GM12878 (cell line): ENCODE results near the gene LZIC. TPM values are rescaled to one million over a fixed set of nuclear protein-coding genes. Genes with fewer than 3 reads are reported as not detected.
A peak's percentile ranks its signal among the peaks of the same experiment; 100 is the strongest.

ENCODE experiments used
- ATAC-seq: fragments of 200-7000 bp; cut with Tn5 transposase; 3 replicates; pipeline ENCODE4 v1.9.1; 2020; ENCODE audit warnings: mild to moderate bottlenecking, moderate library complexity
- BruUV-seq: library from RNA; stranded (reverse); fragments of 400-500 nt; replicated peaks from 2 replicates; lab custom pipeline; 2021; lab: Mats Ljungman, UMichigan
- CTCF ChIA-PET: fragments of 300-600 bp; sonication (Branson Sonifier 250); formaldehyde crosslinking; extraction: SDS; loops from one replicate; lab custom pipeline; 2021; ENCODE audit warnings: inconsistent platforms; lab: Yijun Ruan, JAX
- POLR2A ChIA-PET: fragments of 350-600 bp; formaldehyde crosslinking; extraction: SDS; loops from one replicate; lab custom pipeline; 2021; ENCODE audit warnings: inconsistent platforms; lab: Charles Lee
- RAD21 ChIA-PET: fragments of 300-600 bp; sonication (Branson Sonifier 250); formaldehyde crosslinking; loops from one replicate; lab custom pipeline; 2023; ENCODE audit warnings: antibody characterized with exemption; ENCODE audit not compliant: unreplicated experiment; lab: Charles Lee
- SMC1A ChIA-PET: fragments of 300-600 bp; sonication (Branson Sonifier 250); formaldehyde crosslinking; loops from one replicate; lab custom pipeline; 2023; ENCODE audit not compliant: unreplicated experiment, uncharacterized antibody; lab: Charles Lee
- DNase-seq: peaks from one replicate; pipeline ENCODE4 v3.0.0-alpha.2; 2011; ENCODE audit warnings: low read depth, low spot score
- FAIRE-seq: peaks from 3 replicates; lab custom pipeline; 2011; peaks lifted over from hg19 to GRCh38; lab: Jason Lieb, UNC
- H2AFZ ChIP-seq: 2 replicates; pipeline ENCODE4 v1.6.0; 2011; ENCODE audit warnings: low read depth, low read length, control low read depth; ENCODE audit not compliant: control insufficient read depth
- H3K27ac ChIP-seq: 2 replicates; pipeline ENCODE4 v1.5.1; 2011; ENCODE audit warnings: control low read depth; ENCODE audit not compliant: control insufficient read depth, insufficient read depth
- H3K27me3 ChIP-seq, 2 experiments: replicated peaks in 1 of 2; 2 replicates each; pipeline versions ENCODE4 v1.6.0 to v1.6.1; 2011; ENCODE audit warnings: low read length in 1 of 2; ENCODE audit not compliant: control insufficient read depth in 2 of 2, insufficient read depth in 2 of 2
- H3K36me3 ChIP-seq, 2 experiments: 2 replicates each; pipeline ENCODE4 v1.5.1; 2011; ENCODE audit warnings: low read length in 1 of 2; ENCODE audit not compliant: control insufficient read depth in 2 of 2, insufficient read depth in 2 of 2
- H3K4me1 ChIP-seq: 2 replicates; pipeline ENCODE4 v1.6.1; 2011; ENCODE audit warnings: mild to moderate bottlenecking, low read length, moderate library complexity, mixed read lengths; ENCODE audit not compliant: control insufficient read depth, insufficient read depth
- H3K4me2 ChIP-seq: 2 replicates; pipeline ENCODE4 v1.6.0; 2011; ENCODE audit warnings: control low read depth; ENCODE audit not compliant: control insufficient read depth, insufficient read depth
- H3K4me3 ChIP-seq: fragments of 200-600 bp; sonication (generic); 2 replicates; pipeline ENCODE4 v1.5.1; 2016
- H3K79me2 ChIP-seq: 2 replicates; pipeline ENCODE4 v1.6.0; 2011; ENCODE audit warnings: low read length; ENCODE audit not compliant: control insufficient read depth, insufficient read depth
- H3K9ac ChIP-seq: 2 replicates; pipeline ENCODE4 v1.8.0; 2011; ENCODE audit warnings: low read length, control low read depth, mixed read lengths; ENCODE audit not compliant: control insufficient read depth, insufficient read depth
- H3K9me3 ChIP-seq: replicated peaks from 3 replicates; pipeline ENCODE4 v1.5.1; 2011; ENCODE audit warnings: mild to moderate bottlenecking, low read length; ENCODE audit not compliant: control insufficient read depth, insufficient read depth
- H4K20me1 ChIP-seq: 2 replicates; pipeline ENCODE4 v1.6.0; 2011; ENCODE audit not compliant: control insufficient read depth, insufficient read depth
- BRCA1 ChIP-seq: IDR thresholded peaks from 2 replicates; pipeline ENCODE4 v1.6.1; 2011; ENCODE audit warnings: low read depth, low read length, improper control_type of control experiment
- CBX5 ChIP-seq: sonication (generic); IDR thresholded peaks from 2 replicates; pipeline ENCODE4 v1.6.1; 2016; ENCODE audit warnings: low read depth, moderate library complexity, mild to moderate bottlenecking, inconsistent platforms
- CREB1 ChIP-seq: IDR thresholded peaks from 2 replicates; pipeline ENCODE4 v1.6.1; 2012; ENCODE audit warnings: low read depth, mild to moderate bottlenecking, inconsistent platforms
- CTCF ChIP-seq, 3 experiments: IDR thresholded peaks in 2 of 3; conservative IDR thresholded peaks in 1 of 3; 2 replicates each; pipeline ENCODE4 v1.5.1; 2011; ENCODE audit warnings: low read depth in 3 of 3, low read length in 3 of 3, mild to moderate bottlenecking in 3 of 3, control low read depth in 2 of 3, moderate library complexity in 2 of 3, inconsistent platforms in 1 of 3, mixed read lengths in 1 of 3; ENCODE audit not compliant: control insufficient read depth in 2 of 3, insufficient read depth in 1 of 3; ENCODE audit errors: extremely low read depth in 1 of 3
- FOXM1 ChIP-seq: IDR thresholded peaks from 2 replicates; pipeline ENCODE4 v1.6.1; 2012; ENCODE audit warnings: low read depth, mild to moderate bottlenecking, inconsistent platforms, low read length, moderate library complexity
- HSF1 ChIP-seq: fragments of 150-350 bp; IDR thresholded peaks from 2 replicates; pipeline ENCODE4 v1.6.1; 2014; ENCODE audit warnings: mild to moderate bottlenecking, low read depth, low read length
- JUNB ChIP-seq: IDR thresholded peaks from 2 replicates; pipeline ENCODE4 v1.6.1; 2016; ENCODE audit warnings: antibody characterized with exemption, mild to moderate bottlenecking
- MEF2A ChIP-seq: IDR thresholded peaks from 2 replicates; pipeline ENCODE4 v1.6.1; 2011; ENCODE audit warnings: low read depth, mild to moderate bottlenecking, low read length, moderate library complexity; ENCODE audit not compliant: insufficient read depth
- PBX3 ChIP-seq: IDR thresholded peaks from 2 replicates; pipeline ENCODE4 v1.6.1; 2011; ENCODE audit warnings: mild to moderate bottlenecking, low read depth, low read length, moderate library complexity; ENCODE audit not compliant: insufficient replicate concordance
- PKNOX1 ChIP-seq: fragments of 450-650 bp; IDR thresholded peaks from 2 replicates; pipeline ENCODE4 v1.6.1; 2016; ENCODE audit warnings: mild to moderate bottlenecking
- RAD21 ChIP-seq: IDR thresholded peaks from 2 replicates; pipeline ENCODE4 v1.6.1; 2011; ENCODE audit warnings: mild to moderate bottlenecking, low read depth, low read length, moderate library complexity; ENCODE audit not compliant: insufficient read depth
- RCOR1 ChIP-seq: conservative IDR thresholded peaks from 2 replicates; pipeline ENCODE4 v1.6.1; 2012; ENCODE audit warnings: low read depth, low read length, improper control_type of control experiment
- RUNX3 ChIP-seq: IDR thresholded peaks from 2 replicates; pipeline ENCODE4 v1.6.1; 2012; ENCODE audit warnings: low read length, inconsistent platforms
- SMARCA5 ChIP-seq: fragments of 450-650 bp; IDR thresholded peaks from 2 replicates; pipeline ENCODE4 v1.6.1; 2017; ENCODE audit warnings: mild to moderate bottlenecking
- SMC3 ChIP-seq: IDR thresholded peaks from 2 replicates; pipeline ENCODE4 v1.6.1; 2011; ENCODE audit warnings: low read length, improper control_type of control experiment, borderline replicate concordance
- SRF ChIP-seq, 2 experiments: IDR thresholded peaks; 2 replicates each; pipeline ENCODE4 v1.6.1; 2011; ENCODE audit warnings: low read depth in 2 of 2, low read length in 2 of 2, mild to moderate bottlenecking in 1 of 2, moderate library complexity in 1 of 2
- WGBS: methylation state at CpG from one replicate; pipeline ENCODE4 v1.1.6; 2016; ENCODE audit warnings: low lambda C conversion rate; ENCODE audit not compliant: insufficient replicate concordance, insufficient coverage; ENCODE audit errors: missing lambda C conversion rate; 5-methylcytosine and 5-hydroxymethylcytosine counted together
- in situ Hi-C: fragments of 300-500 bp; cut with MboI; formaldehyde crosslinking; loops from 9 replicates; pipeline ENCODE4 v1.14.3; 2018; ENCODE audit warnings: mixed read lengths
- intact Hi-C: fragments of 100-400 bp; cut with micrococcal nuclease; formaldehyde crosslinking; loops from one replicate; pipeline ENCODE4 v1.14.2; 2022; ENCODE audit not compliant: unreplicated experiment
- polyA plus RNA-seq, 11 experiments: library from polyadenylated mRNA; depleted of rRNA in 4 of 11; unstranded in 6 of 11; stranded (reverse) in 5 of 11; fragments of >200 nt; fragmentation: Nextera tagmentation in 4 of 11; fragmentation: Illumina TruSeq in 1 of 11; extraction: Ambion mirVana in 4 of 11; extraction: Trizol in 1 of 11; gene quantifications; 1 replicate in 1 of 11; 2 replicates in 10 of 11; pipeline versions ENCODE4 v1.2.1 to v1.2.3, GENCODE V29; 2011 to 2016; ENCODE audit warnings: inconsistent platforms in 2 of 11, missing spikeins in 2 of 11, low read depth in 1 of 11
- total RNA-seq, 4 experiments: library from RNA; depleted of rRNA in 3 of 4; stranded (reverse); fragments of >200 nt in 3 of 4; fragmentation: Illumina TruSeq in 1 of 4; extraction: Trizol in 1 of 4; gene quantifications; 2 replicates each; pipeline versions ENCODE4 v1.2.1 to v1.2.3, GENCODE V29; 2013 to 2021

The LZIC gene
- total and polyA plus RNA-seq, 10 of the 15 experiments (the other 5 are each of a cell fraction or from before 2014, with no cell fraction given), result 7.3 to 30.3 (median 17.1) TPM

GRCh38 chr1:9946315-9946714, 3.1 kb upstream of the LZIC start (continued):
- TF ChIP-seq CTCF (IDR thresholded peaks at IDR 0.05 in 2 of 3, conservative IDR thresholded peaks at IDR 0.05 in 1 of 3; ENCODE audit: control insufficient read depth in 2 of 3, extremely low read depth in 1 of 3, insufficient read depth in 1 of 3, low read depth in 3 of 3, low read length in 3 of 3) (no peak), SRF (IDR thresholded peaks at IDR 0.05; ENCODE audit: low read depth in 2 of 2, low read length in 2 of 2) (no peak), JUNB (no peak)

GRCh38 chr1:9942399-9942938, 722 bp downstream of the LZIC start:
- peak; percentile 74 for ATAC-seq
- TSS peak; percentile 93 for BruUV-seq
- RAD21 ChIA-PET, result interaction anchor here (0.6 to 2.7 kb wide), 7 partner anchors 8 to 488 kb away, joined by 3 to 13 read pairs (median 7); partner anchors contain the start of gene CTNNBIP1
- intact Hi-C loops, result loop anchor here (1.0 to 2.0 kb wide), 3 partner anchors 32 to 158 kb away; partner anchors contain the start of gene CTNNBIP1
- FAIRE-seq, result peak; percentile 89
- no peaks in the 10 kb centered on the region; a peak in 1 of 4 replicates for H3K36me3 ChIP-seq
- SMC1A ChIA-PET, result interaction anchor here (0.7 to 2.6 kb wide), 10 partner anchors 9 to 552 kb away, joined by 3 to 14 read pairs (median 4); no protein-coding TSS in a partner anchor
- POLR2A ChIA-PET, result interaction anchor here (0.5 to 1.3 kb wide), 3 partner anchors 9 to 112 kb away, joined by 3 to 5 read pairs (median 3); no protein-coding TSS in a partner anchor
- H3K27me3 ChIP-seq, result no peaks in the 10 kb centered on the region
- H3K9ac ChIP-seq, result peak overlapping the region; percentile 95
- H2AFZ ChIP-seq, result peak overlapping the region; percentile 80
- in situ Hi-C loops, result no loop called here
- no peaks in the 10 kb centered on the region for H4K20me1 ChIP-seq
- H3K27ac ChIP-seq, result peak overlapping the region; percentile 93
- WGBS, result 1% methylated on average over 14 of the region's 14 CpGs
- peak overlapping the region; percentile 98 for H3K4me3 ChIP-seq
- H3K9me3 ChIP-seq, result no peaks in the 10 kb centered on the region
- peak; percentile 55 for DNase-seq
- peaks cover 22% of the 10 kb centered on the region for H3K79me2 ChIP-seq
- peaks cover 9% of the 10 kb centered on the region for H3K4me1 ChIP-seq
- CTCF ChIA-PET, result interaction anchor here (0.7 to 3.4 kb wide), 20 partner anchors 8 to 860 kb away, joined by 3 to 43 read pairs (median 5); partner anchors contain the start of genes KIF1B and UBE4B
- H3K4me2 ChIP-seq, result peak overlapping the region; percentile 23
- TF ChIP-seq PBX3 (no peak), SMC3 (peak; percentile 75), MEF2A (0 out of 2 replicates have a peak, but pooled peaks have one; percentile 53), SMARCA5 (peak; percentile 54; the same call in 1 of the 2 replicates), CBX5 (no peak), RUNX3 (peak; percentile 59), HSF1 (no peak), PKNOX1 (peak; percentile 13; the same call in 1 of the 2 replicates), CREB1 (0 out of 2 replicates have a peak, but pooled peaks have one; percentile 18), FOXM1 (peak; percentile 42; the same call in 1 of the 2 replicates), BRCA1 (no peak), RCOR1 (0 out of 2 replicates have a peak, but pooled peaks have one; percentile 34), RAD21 (peak; percentile 72)
